Measurements from ENCODE around the gene G0S2.

The G0S2 gene

GRCh38 chr1:209721323-209721722, 46.1 kb downstream of the G0S2 start:
- no peak for DNase-seq

GRCh38 chr1:209723265-209723664, 48.1 kb downstream of the G0S2 start:
- DNase-seq = no peak

DNA sequence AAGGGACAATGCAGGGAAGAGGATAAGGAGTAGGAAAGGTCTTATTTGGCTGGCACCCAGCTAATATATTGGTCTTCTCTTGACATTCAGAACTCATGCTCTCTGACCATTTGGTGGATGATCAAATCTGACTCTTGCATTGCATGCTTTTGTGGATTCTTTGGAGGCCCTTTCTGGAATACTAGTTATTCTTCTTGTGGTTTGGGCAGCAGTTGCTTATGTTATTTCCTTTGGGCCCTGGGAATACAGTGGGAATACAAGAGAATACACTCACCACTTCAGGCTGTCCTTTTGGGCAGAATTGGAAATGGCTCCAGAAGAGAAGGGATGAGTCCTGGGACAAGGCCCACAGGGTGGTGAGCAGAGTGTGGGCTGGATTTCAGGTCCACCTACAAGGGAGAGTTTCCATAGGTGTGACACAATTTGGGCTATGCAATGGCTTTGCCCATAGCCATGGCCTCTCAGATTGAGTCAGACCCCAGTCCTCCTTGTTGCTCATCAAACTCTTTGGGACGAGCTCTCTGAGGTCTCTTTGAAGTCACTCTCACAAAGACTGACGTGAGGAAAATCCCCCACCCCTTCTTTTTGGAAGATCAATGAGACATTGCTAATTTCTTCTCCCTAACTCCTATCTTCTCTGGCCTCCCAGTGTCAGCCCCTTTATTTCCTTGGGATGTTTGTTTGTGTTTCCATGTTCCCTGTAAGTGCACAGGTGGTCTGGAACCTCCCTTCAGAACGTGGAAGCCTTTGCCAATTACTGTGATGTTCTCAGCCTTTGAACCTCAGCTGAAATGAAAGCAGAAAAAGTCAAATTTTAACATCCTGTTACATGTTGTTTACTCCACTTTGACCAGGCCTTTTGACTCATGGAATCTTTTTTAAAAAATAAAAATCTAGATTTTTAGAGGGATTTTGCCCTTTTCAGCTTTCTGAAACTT, 48.8 kb downstream of the G0S2 start:
- no peak for DNase-seq

Measured in NCI-H345 (cell line).